ENCODE measurements around the gene KCNJ14. TPM values are rescaled to one million over a fixed set of nuclear protein-coding genes. Genes with fewer than 3 reads are reported as not detected.
A peak's percentile ranks its signal among the peaks of the same experiment; 100 is the strongest.

Gene KCNJ14
- total and polyA plus RNA-seq, 9 donors: 0.48 to 1.2 (median 0.91) TPM

DNA sequence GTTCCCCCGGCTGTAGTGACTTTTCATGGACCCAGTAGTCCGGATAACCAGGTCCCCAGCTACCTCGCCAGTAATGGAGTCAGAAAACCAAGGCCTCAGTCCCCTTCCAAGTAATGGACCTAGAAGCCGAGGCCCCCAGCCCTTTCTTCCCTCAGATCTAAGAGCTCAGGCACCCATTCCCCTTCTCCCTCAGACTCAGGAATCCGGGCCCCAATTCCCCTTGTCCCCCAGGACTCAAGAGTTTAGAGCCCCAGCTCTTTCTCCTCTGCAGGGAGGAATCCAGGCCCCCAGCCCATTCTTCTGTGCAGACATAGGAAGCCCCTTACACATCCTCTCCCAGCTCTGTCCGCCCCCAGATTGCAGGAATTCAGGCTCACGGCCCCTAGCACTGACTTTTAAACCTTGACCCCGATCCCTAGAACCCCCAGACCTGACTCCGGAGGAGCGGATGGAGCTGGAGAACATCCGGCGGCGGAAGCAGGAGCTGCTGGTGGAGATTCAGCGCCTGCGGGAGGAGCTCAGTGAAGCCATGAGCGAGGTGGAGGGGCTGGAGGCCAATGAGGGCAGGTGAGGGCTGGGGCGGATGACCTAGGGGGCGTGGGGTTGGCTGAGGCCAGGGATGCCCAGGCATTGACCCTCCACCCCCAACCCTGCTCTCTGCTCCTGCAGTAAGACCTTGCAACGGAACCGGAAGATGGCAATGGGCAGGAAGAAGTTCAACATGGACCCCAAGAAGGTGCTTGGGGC lies 14.7 kb downstream of the KCNJ14 start:
- no peak for DNase-seq
- 40% methylated on average over 14 of the region's 20 CpGs for WGBS (ENCODE audit: insufficient coverage)
- H3K9me3 ChIP-seq (replicated peaks; ENCODE audit: control insufficient read depth, low read depth, low read length): no peaks in the 10 kb centered on the region
- no peaks in the 10 kb centered on the region for H3K27me3 ChIP-seq (ENCODE audit: control insufficient read depth, insufficient read depth, low read length)
- H3K4me1 ChIP-seq (ENCODE audit: control insufficient read depth, insufficient read depth, low read length): peaks cover 11% of the 10 kb centered on the region
- H3K27ac ChIP-seq (ENCODE audit: low read length): peak overlapping the region; percentile 97
- peak overlapping the region; percentile 97 for H3K4me3 ChIP-seq (ENCODE audit: low read length)
- peaks cover 50% of the 10 kb centered on the region for H3K36me3 ChIP-seq (ENCODE audit: control insufficient read depth, insufficient read depth, low read length)

DNA sequence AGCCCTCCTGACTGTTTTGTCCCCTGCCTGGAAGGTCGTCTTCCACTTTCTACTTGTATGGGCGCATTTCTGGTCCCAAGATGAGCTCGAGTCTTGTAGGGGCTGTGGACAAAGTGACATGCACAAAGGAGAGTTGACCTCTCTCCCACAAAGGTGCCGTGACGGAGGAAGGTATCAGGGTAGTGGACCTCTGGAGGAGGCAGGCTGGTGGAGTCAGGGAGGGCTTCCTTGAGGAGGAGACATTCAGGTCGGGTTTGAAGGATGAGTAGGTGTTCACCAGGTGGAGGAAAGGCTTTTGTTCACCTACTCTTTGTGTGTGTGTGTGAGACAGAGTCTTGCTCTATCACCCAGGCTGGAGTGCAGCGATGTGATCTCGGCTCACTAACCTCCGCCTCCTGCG lies 15.5 kb downstream of the KCNJ14 start:
- no peak overlapping the region for H3K27ac ChIP-seq (ENCODE audit: low read length)
- no peaks in the 10 kb centered on the region for H3K9me3 ChIP-seq (replicated peaks; ENCODE audit: control insufficient read depth, low read depth, low read length)
- H3K27me3 ChIP-seq (ENCODE audit: control insufficient read depth, insufficient read depth, low read length): no peaks in the 10 kb centered on the region
- H3K36me3 ChIP-seq (ENCODE audit: control insufficient read depth, insufficient read depth, low read length): peaks cover 58% of the 10 kb centered on the region
- WGBS (ENCODE audit: insufficient coverage): 83% methylated on average over 1 of the region's 10 CpGs
- H3K4me1 ChIP-seq (ENCODE audit: control insufficient read depth, insufficient read depth, low read length): peaks cover 11% of the 10 kb centered on the region
- DNase-seq: no peak
- H3K4me3 ChIP-seq (ENCODE audit: low read length): no peak overlapping the region

DNA sequence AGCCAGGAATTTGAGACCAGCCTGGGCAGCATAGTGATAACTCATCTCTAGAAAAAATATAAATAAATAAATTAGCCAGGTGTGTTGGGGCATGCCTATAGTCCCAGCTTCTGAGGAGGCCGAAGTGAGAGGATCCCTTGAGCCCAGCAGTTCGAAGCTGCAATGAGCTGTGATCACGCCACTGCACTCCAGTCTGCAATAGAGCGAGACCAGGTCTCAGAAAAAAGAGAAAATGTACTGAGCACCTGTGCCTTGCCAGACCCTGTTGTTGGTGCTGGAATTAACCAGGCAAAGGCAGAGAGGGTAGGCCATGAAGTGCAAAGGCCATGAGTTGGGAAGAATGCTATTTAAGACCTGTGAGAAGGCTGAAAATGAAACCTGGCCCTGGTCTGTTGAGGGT lies 16.5 kb downstream of the KCNJ14 start:
- Histone ChIP-seq H3K27ac (ENCODE audit: low read length) (no peak overlapping the region), H3K9me3 (replicated peaks; ENCODE audit: control insufficient read depth, low read depth, low read length) (no peaks in the 10 kb centered on the region), H3K27me3 (ENCODE audit: control insufficient read depth, insufficient read depth, low read length) (no peaks in the 10 kb centered on the region), H3K36me3 (ENCODE audit: control insufficient read depth, insufficient read depth, low read length) (peaks cover 67% of the 10 kb centered on the region), H3K4me1 (ENCODE audit: control insufficient read depth, insufficient read depth, low read length) (peaks cover 11% of the 10 kb centered on the region), H3K4me3 (ENCODE audit: low read length) (no peak overlapping the region)
- DNase-seq: no peak
- WGBS (ENCODE audit: insufficient coverage): 96% methylated on average over 4 of the region's 4 CpGs

- H3K27me3 ChIP-seq (ENCODE audit: control insufficient read depth, insufficient read depth, low read length): no peaks in the 10 kb centered on the region
- no peak for DNase-seq
- no peaks in the 10 kb centered on the region for H3K9me3 ChIP-seq (replicated peaks; ENCODE audit: control insufficient read depth, low read depth, low read length)
- H3K27ac ChIP-seq (ENCODE audit: low read length): no peak overlapping the region
- peaks cover 82% of the 10 kb centered on the region for H3K36me3 ChIP-seq (ENCODE audit: control insufficient read depth, insufficient read depth, low read length)
- 89% methylated on average over 10 of the region's 14 CpGs for WGBS (ENCODE audit: insufficient coverage)
- no peak overlapping the region for H3K4me3 ChIP-seq (ENCODE audit: low read length)
- peaks cover 10% of the 10 kb centered on the region for H3K4me1 ChIP-seq (ENCODE audit: control insufficient read depth, insufficient read depth, low read length)
These were observed 18.0 kb downstream of the KCNJ14 start for GRCh38 chr19:48473161-48473966.

DNA sequence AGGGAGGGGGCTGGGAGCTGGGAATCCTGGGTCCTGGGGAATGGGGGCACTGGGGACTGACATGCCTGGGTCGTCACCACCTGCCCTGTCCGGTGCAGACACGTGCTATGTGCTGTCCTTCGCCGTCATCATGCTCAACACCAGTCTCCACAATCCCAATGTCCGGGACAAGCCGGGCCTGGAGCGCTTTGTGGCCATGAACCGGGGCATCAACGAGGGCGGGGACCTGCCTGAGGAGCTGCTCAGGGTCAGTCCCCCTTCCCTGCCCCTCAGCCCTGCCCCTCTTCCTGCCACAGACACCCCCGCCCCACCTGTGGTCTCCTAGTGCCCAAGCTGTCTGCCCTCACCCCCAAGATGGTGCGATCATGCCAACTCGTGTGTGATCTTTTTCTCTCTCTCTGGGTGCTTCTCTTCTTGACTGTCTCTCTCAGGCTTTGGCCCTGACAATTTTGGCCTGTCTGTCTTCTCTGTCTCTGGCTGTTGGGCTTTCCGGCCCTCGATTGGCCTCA lies 18.8 kb downstream of the KCNJ14 start:
- Histone ChIP-seq H3K36me3 (ENCODE audit: control insufficient read depth, insufficient read depth, low read length) (peaks cover 89% of the 10 kb centered on the region), H3K27me3 (ENCODE audit: control insufficient read depth, insufficient read depth, low read length) (no peaks in the 10 kb centered on the region), H3K27ac (ENCODE audit: low read length) (no peak overlapping the region), H3K4me1 (ENCODE audit: control insufficient read depth, insufficient read depth, low read length) (peaks cover 9% of the 10 kb centered on the region), H3K4me3 (ENCODE audit: low read length) (no peak overlapping the region), H3K9me3 (replicated peaks; ENCODE audit: control insufficient read depth, low read depth, low read length) (no peaks in the 10 kb centered on the region)
- no peak for DNase-seq
- WGBS (ENCODE audit: insufficient coverage): 92% methylated on average over 13 of the region's 16 CpGs

GRCh38 chr19:48475369-48476068 lies 20.1 kb downstream of the KCNJ14 start:
- no peak overlapping the region for H3K27ac ChIP-seq (ENCODE audit: low read length)
- no peaks in the 10 kb centered on the region for H3K9me3 ChIP-seq (replicated peaks; ENCODE audit: control insufficient read depth, low read depth, low read length)
- no peak overlapping the region for H3K4me3 ChIP-seq (ENCODE audit: low read length)
- no peaks in the 10 kb centered on the region for H3K27me3 ChIP-seq (ENCODE audit: control insufficient read depth, insufficient read depth, low read length)
- WGBS (ENCODE audit: insufficient coverage): 87% methylated on average over 14 of the region's 17 CpGs
- H3K4me1 ChIP-seq (ENCODE audit: control insufficient read depth, insufficient read depth, low read length): peaks cover 7% of the 10 kb centered on the region
- H3K36me3 ChIP-seq (ENCODE audit: control insufficient read depth, insufficient read depth, low read length): peaks cover 90% of the 10 kb centered on the region
- no peak for DNase-seq

DNA sequence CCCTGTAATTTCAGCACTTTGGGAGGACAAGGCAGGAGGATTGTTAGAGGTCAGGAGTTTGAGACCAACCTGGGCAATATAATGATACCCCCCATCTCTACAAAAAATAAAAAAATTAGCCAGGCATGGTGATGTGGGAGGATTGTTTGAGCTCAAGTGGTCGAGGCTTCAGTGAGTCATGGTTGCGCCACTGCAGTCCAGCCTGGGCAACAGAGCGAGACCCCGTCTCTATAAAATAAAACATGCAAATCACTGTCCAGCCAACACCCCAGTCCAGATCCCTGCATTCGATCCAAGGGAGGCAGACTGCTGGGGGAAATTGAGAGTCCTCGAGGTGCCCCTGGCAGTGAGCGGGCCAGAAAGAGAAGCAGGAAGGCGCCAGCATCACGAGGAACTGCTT lies 20.8 kb downstream of the KCNJ14 start:
- Histone ChIP-seq H3K27ac (ENCODE audit: low read length) (no peak overlapping the region), H3K4me1 (ENCODE audit: control insufficient read depth, insufficient read depth, low read length) (peaks cover 13% of the 10 kb centered on the region), H3K27me3 (ENCODE audit: control insufficient read depth, insufficient read depth, low read length) (no peaks in the 10 kb centered on the region), H3K36me3 (ENCODE audit: control insufficient read depth, insufficient read depth, low read length) (peaks cover 84% of the 10 kb centered on the region), H3K9me3 (replicated peaks; ENCODE audit: control insufficient read depth, low read depth, low read length) (no peaks in the 10 kb centered on the region), H3K4me3 (ENCODE audit: low read length) (no peak overlapping the region)
- no peak for DNase-seq
- 81% methylated on average over 5 of the region's 9 CpGs for WGBS (ENCODE audit: insufficient coverage)

DNA sequence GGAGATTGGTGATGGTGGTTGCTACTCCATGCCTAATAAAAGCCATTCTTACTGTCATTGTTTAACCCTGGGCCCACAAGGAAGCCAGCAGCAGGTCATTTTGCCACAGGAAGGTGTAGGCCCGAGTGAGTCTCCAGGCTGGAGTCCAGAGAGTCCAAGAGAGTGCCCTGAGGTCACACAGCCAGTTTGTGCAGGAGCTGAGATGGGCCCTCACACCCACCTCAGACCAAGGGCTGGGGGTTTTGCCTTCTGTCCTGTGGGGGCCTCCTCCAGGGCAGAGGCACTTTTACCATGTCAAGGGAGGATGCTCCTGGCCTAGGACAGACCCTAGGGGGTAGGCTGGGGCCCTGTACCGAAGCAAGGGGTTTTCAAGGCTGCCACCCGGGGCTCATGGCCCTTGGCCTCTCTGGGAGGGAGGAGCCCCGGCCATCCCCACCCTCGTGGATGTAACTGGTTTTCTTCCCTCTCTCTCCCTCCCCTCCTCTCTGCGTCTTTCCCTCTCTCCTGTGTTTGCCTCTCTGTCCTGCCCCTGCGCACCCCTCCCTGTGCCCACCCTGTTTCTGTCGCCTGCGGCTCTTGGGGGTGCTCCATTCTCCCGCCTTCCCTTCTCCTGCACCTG lies 21.8 kb downstream of the KCNJ14 start:
- Histone ChIP-seq H3K27ac (ENCODE audit: low read length) (no peak overlapping the region), H3K9me3 (replicated peaks; ENCODE audit: control insufficient read depth, low read depth, low read length) (no peaks in the 10 kb centered on the region), H3K4me1 (ENCODE audit: control insufficient read depth, insufficient read depth, low read length) (peaks cover 22% of the 10 kb centered on the region), H3K4me3 (ENCODE audit: low read length) (no peak overlapping the region), H3K27me3 (ENCODE audit: control insufficient read depth, insufficient read depth, low read length) (no peaks in the 10 kb centered on the region), H3K36me3 (ENCODE audit: control insufficient read depth, insufficient read depth, low read length) (peaks cover 74% of the 10 kb centered on the region)
- 67% methylated on average over 8 of the region's 10 CpGs for WGBS (ENCODE audit: insufficient coverage)
- no peak for DNase-seq

GRCh38 chr19:48477698-48478338 lies 22.4 kb downstream of the KCNJ14 start:
- Histone ChIP-seq H3K4me1 (ENCODE audit: control insufficient read depth, insufficient read depth, low read length) (peaks cover 25% of the 10 kb centered on the region), H3K4me3 (ENCODE audit: low read length) (no peak overlapping the region), H3K36me3 (ENCODE audit: control insufficient read depth, insufficient read depth, low read length) (peaks cover 67% of the 10 kb centered on the region), H3K27me3 (ENCODE audit: control insufficient read depth, insufficient read depth, low read length) (no peaks in the 10 kb centered on the region), H3K9me3 (replicated peaks; ENCODE audit: control insufficient read depth, low read depth, low read length) (no peaks in the 10 kb centered on the region), H3K27ac (ENCODE audit: low read length) (no peak overlapping the region)
- WGBS (ENCODE audit: insufficient coverage): 55% methylated on average over 10 of the region's 22 CpGs
- no peak for DNase-seq

All from muscle of leg (tissue), 11 donors.